C4-2B (cell line): ENCODE results near the gene MTHFD2L.

Source experiments
- H3K27ac ChIP-seq: fragments of 450-650 bp; 2 replicates; pipeline ENCODE4 v1.5.1; 2017
- CTCF ChIP-seq: fragments of 450-650 bp; conservative IDR thresholded peaks from 2 replicates; pipeline ENCODE4 v1.5.1; 2017; ENCODE audit warnings: mild to moderate bottlenecking
- ZFX ChIP-seq: fragments of 450-650 bp; IDR thresholded peaks from 2 replicates; pipeline ENCODE4 v1.6.1; 2017

The MTHFD2L gene

GRCh38 chr4:74157561-74158465 is at the start of gene MTHFD2L:
Gene MTHFD2L (plus strand): TSS chr4:74158118. CDS start chr4:74158139, 21 bp downstream.
- TF ChIP-seq ZFX (peak; percentile 56), CTCF (no peak)
- H3K27ac ChIP-seq = peak within 1 kb of the TSS; percentile 84

- TF ChIP-seq CTCF (no peak), ZFX (no peak)
- no peak overlapping the region for H3K27ac ChIP-seq
These were observed 49.3 kb upstream of the MTHFD2L start for GRCh38 chr4:74108457-74109115.

- no peak overlapping the region for H3K27ac ChIP-seq
- TF ChIP-seq ZFX = no peak
- no peak for TF ChIP-seq CTCF
These were observed 48.6 kb upstream of the MTHFD2L start for GRCh38 chr4:74109116-74109869.

GRCh38 chr4:74109870-74110605 is 47.9 kb upstream of the MTHFD2L start:
- no peak overlapping the region for H3K27ac ChIP-seq

GRCh38 chr4:74110670-74111069 is 47.2 kb upstream of the MTHFD2L start:
- TF ChIP-seq CTCF (no peak), ZFX (no peak)
- no peak overlapping the region for H3K27ac ChIP-seq

More at GRCh38 chr4:74109870-74110605, 47.9 kb upstream of the MTHFD2L start:
- TF ChIP-seq ZFX (no peak), CTCF (no peak)

GRCh38 chr4:74111306-74111975 is 46.5 kb upstream of the MTHFD2L start:
- no peak for TF ChIP-seq CTCF
- TF ChIP-seq ZFX = no peak
- no peak overlapping the region for H3K27ac ChIP-seq
